H9 (cell line): Measurements from ENCODE around the gene TMCC1. TPM values are rescaled to one million over a fixed set of nuclear protein-coding genes. Genes with fewer than 3 reads are reported as not detected.

Experiments used
- DNase-seq: peaks from one replicate; pipeline ENCODE4 v3.0.0-alpha.2; 2017
- H2AFZ ChIP-seq: one replicate; pipeline ENCODE4 v1.6.1; 2013; ENCODE audit warnings: mild to moderate bottlenecking, low read length, control low read depth, moderate library complexity
- H2AK5ac ChIP-seq: 2 replicates; pipeline ENCODE4 v1.6.1; 2013; ENCODE audit warnings: low read length, control low read depth, mixed read lengths; ENCODE audit not compliant: insufficient read length
- H2BK120ac ChIP-seq: one replicate; pipeline ENCODE4 v1.6.1; 2013; ENCODE audit warnings: low read depth, mild to moderate bottlenecking, low read length, control low read depth, inconsistent platforms; ENCODE audit not compliant: poor library complexity, severe bottlenecking
- H2BK12ac ChIP-seq: 2 replicates; pipeline ENCODE4 v1.6.1; 2013; ENCODE audit warnings: low read length, control low read depth, mixed read lengths, low read depth; ENCODE audit not compliant: insufficient read length
- H2BK15ac ChIP-seq: 2 replicates; pipeline ENCODE4 v1.6.1; 2013; ENCODE audit warnings: low read depth, low read length, control low read depth
- H2BK20ac ChIP-seq: one replicate; pipeline ENCODE4 v1.6.1; 2013; ENCODE audit warnings: low read depth, mild to moderate bottlenecking, low read length, control low read depth, inconsistent platforms; ENCODE audit not compliant: poor library complexity, severe bottlenecking
- H2BK5ac ChIP-seq: 2 replicates; pipeline ENCODE4 v1.6.1; 2013; ENCODE audit warnings: low read length, control low read depth, mixed read lengths; ENCODE audit not compliant: insufficient read length
- H3K14ac ChIP-seq: 2 replicates; pipeline ENCODE4 v1.6.1; 2013; ENCODE audit warnings: low read length, control low read depth; ENCODE audit not compliant: insufficient read depth
- H3K18ac ChIP-seq: 2 replicates; pipeline ENCODE4 v1.6.1; 2013; ENCODE audit warnings: low read depth, mild to moderate bottlenecking, mixed read lengths, low read length, control low read depth; ENCODE audit not compliant: insufficient read length
- H3K23ac ChIP-seq: 2 replicates; pipeline ENCODE4 v1.6.1; 2013; ENCODE audit warnings: low read length, control low read depth, mixed read lengths, low read depth; ENCODE audit not compliant: insufficient read length
- H3K23me2 ChIP-seq: 2 replicates; pipeline ENCODE4 v1.6.1; 2013; ENCODE audit warnings: low read depth, mild to moderate bottlenecking, mixed read lengths, low read length, control low read depth; ENCODE audit not compliant: insufficient read length, poor library complexity, severe bottlenecking
- H3K27ac ChIP-seq: 2 replicates; pipeline ENCODE4 v1.5.1; 2013; ENCODE audit warnings: low read length, control low read depth, mixed read lengths, low read depth; ENCODE audit not compliant: insufficient read length
- H3K27me3 ChIP-seq: 2 replicates; pipeline ENCODE4 v1.6.1; 2013; ENCODE audit warnings: low read length, control low read depth, inconsistent platforms; ENCODE audit not compliant: insufficient read depth
- H3K4ac ChIP-seq: 2 replicates; pipeline ENCODE4 v1.6.1; 2013; ENCODE audit warnings: low read depth, mild to moderate bottlenecking, control low read depth, inconsistent platforms, low read length, moderate library complexity
- H3K4me1 ChIP-seq: 2 replicates; pipeline ENCODE4 v1.6.1; 2013; ENCODE audit warnings: low read length, control low read depth, inconsistent platforms; ENCODE audit not compliant: insufficient read depth
- H3K4me2 ChIP-seq: 2 replicates; pipeline ENCODE4 v1.6.1; 2013; ENCODE audit warnings: low read length, control low read depth, mixed read lengths; ENCODE audit not compliant: insufficient read length, insufficient read depth
- H3K56ac ChIP-seq: 2 replicates; pipeline ENCODE4 v1.6.1; 2013; ENCODE audit warnings: low read depth, mild to moderate bottlenecking, mixed read lengths, low read length, control low read depth; ENCODE audit not compliant: insufficient read length
- H3K79me1 ChIP-seq: 2 replicates; pipeline ENCODE4 v1.6.1; 2013; ENCODE audit warnings: low read depth, mild to moderate bottlenecking, moderate library complexity, low read length, control low read depth, inconsistent platforms; ENCODE audit not compliant: insufficient read depth, poor library complexity, severe bottlenecking
- H3K79me2 ChIP-seq: 2 replicates; pipeline ENCODE4 v1.6.1; 2013; ENCODE audit warnings: low read length, control low read depth, inconsistent platforms; ENCODE audit not compliant: insufficient read depth
- H3K9ac ChIP-seq: 2 replicates; pipeline ENCODE4 v1.6.1; 2013; ENCODE audit warnings: low read length, control low read depth, mixed read lengths; ENCODE audit not compliant: insufficient read length; ENCODE audit errors: extremely low read depth
- H3K9me3 ChIP-seq: one replicate; pipeline ENCODE4 v1.6.1; 2013; ENCODE audit warnings: low read depth, low read length, inconsistent platforms; ENCODE audit not compliant: control insufficient read depth
- H3T11ph ChIP-seq: one replicate; pipeline ENCODE4 v1.6.1; 2013; ENCODE audit warnings: mild to moderate bottlenecking, low read length, control low read depth, inconsistent platforms
- H4K20me1 ChIP-seq: one replicate; pipeline ENCODE4 v1.6.1; 2013; ENCODE audit not compliant: control insufficient read depth, insufficient read length, insufficient read depth
- H4K5ac ChIP-seq: 2 replicates; pipeline ENCODE4 v1.6.1; 2013; ENCODE audit warnings: low read depth, mild to moderate bottlenecking, mixed read lengths, low read length, control low read depth; ENCODE audit not compliant: insufficient read length
- H4K8ac ChIP-seq: replicated peaks from 2 replicates; pipeline ENCODE4 v1.6.1; 2013; ENCODE audit warnings: low read length, control low read depth, mixed read lengths, low read depth; ENCODE audit not compliant: insufficient read length
- H4K91ac ChIP-seq: 2 replicates; pipeline ENCODE4 v1.6.1; 2013; ENCODE audit warnings: low read depth, mild to moderate bottlenecking, moderate library complexity, mixed read lengths, low read length, control low read depth; ENCODE audit not compliant: insufficient read length
- H3K27ac Mint-ChIP-seq, 3 experiments: 2 replicates in 2 of 3; 3 replicates in 1 of 3; pipeline ENCODE4 v1.8.0; 2020 to 2021; ENCODE audit warnings: mixed read lengths in 3 of 3, mild to moderate bottlenecking in 1 of 3, moderate library complexity in 1 of 3
- H3K27me3 Mint-ChIP-seq: 2 replicates; pipeline ENCODE4 v1.8.0; 2021; ENCODE audit warnings: low read depth, mild to moderate bottlenecking, moderate library complexity, mixed read lengths
- H3K36me3 Mint-ChIP-seq, 3 experiments: 2 replicates in 2 of 3; 3 replicates in 1 of 3; pipeline ENCODE4 v1.8.0; 2020 to 2021; ENCODE audit warnings: low read depth in 3 of 3, mixed read lengths in 3 of 3; ENCODE audit not compliant: insufficient read depth in 1 of 3
- H3K4me1 Mint-ChIP-seq, 2 experiments: 2 replicates each; pipeline ENCODE4 v1.8.0; 2020; ENCODE audit warnings: mixed read lengths in 2 of 2
- H3K4me3 Mint-ChIP-seq, 2 experiments: 2 replicates in 1 of 2; 3 replicates in 1 of 2; pipeline ENCODE4 v1.8.0; 2020 to 2021; ENCODE audit warnings: mild to moderate bottlenecking in 2 of 2, mixed read lengths in 2 of 2, moderate library complexity in 1 of 2
- H3K9me3 Mint-ChIP-seq, 2 experiments: 2 replicates in 1 of 2; 3 replicates in 1 of 2; pipeline ENCODE4 v1.8.0; 2020; ENCODE audit warnings: mild to moderate bottlenecking in 2 of 2, mixed read lengths in 2 of 2, moderate library complexity in 1 of 2
- CTCF ChIP-seq: fragments of 200-600 bp; sonication (generic); conservative IDR thresholded peaks from 3 replicates; pipeline ENCODE4 v1.8.0; 2021; ENCODE audit warnings: antibody characterized with exemption, mild to moderate bottlenecking
- WGBS: extraction: QIAGEN DNeasy Blood & Tissue Kit; methylation state at CpG from one replicate; pipeline ENCODE4 v1.1.7; 2013; ENCODE audit warnings: missing lambda C conversion rate, low lambda C conversion rate, mixed read lengths; ENCODE audit not compliant: insufficient read length; ENCODE audit errors: extremely low coverage; 5-methylcytosine and 5-hydroxymethylcytosine counted together
- total RNA-seq: library from RNA; stranded (reverse); gene quantifications from 2 replicates; pipeline ENCODE4 v1.2.1, GENCODE V29; 2021

TMCC1 gene
- total RNA-seq, 1 experiment from 2014 or later: 24.4 TPM

- Mint-ChIP-seq H3K4me1 (peaks cover 34 to 35% of the 10 kb centered on the region in 2 experiments), H3K9me3 (no peaks in the 10 kb centered on the region), H3K27ac (peak overlapping the region in 2 of 3 experiments; percentile 28 to 34; a peak in 1 of 7 replicates), H3K36me3 (peaks cover 0 to 11% (median 1%) of the 10 kb centered on the region in 3 experiments; a peak in 3 of 7 replicates), H3K27me3 (no peaks in the 10 kb centered on the region; the same call in 1 of the 2 replicates), H3K4me3 (no peak overlapping the region)
- Histone ChIP-seq H3K4me2 (no peak overlapping the region), H2BK120ac (no peak overlapping the region), H4K20me1 (no peaks in the 10 kb centered on the region), H4K91ac (no peak overlapping the region), H3K79me2 (no peaks in the 10 kb centered on the region), H3K9ac (no peak overlapping the region), H3K27ac (no peak overlapping the region), H3K56ac (no peak overlapping the region), H2BK5ac (no peak overlapping the region), H4K5ac (no peak overlapping the region), H4K8ac (no peak overlapping the region), H3K4me1 (peaks cover 2% of the 10 kb centered on the region), H3K18ac (no peak overlapping the region), H3K14ac (no peak overlapping the region), H2BK20ac (no peak overlapping the region), H3K23me2 (no peaks in the 10 kb centered on the region), H3K9me3 (no peaks in the 10 kb centered on the region), H3K27me3 (no peaks in the 10 kb centered on the region), H3K4ac (no peak overlapping the region), H2AK5ac (no peak overlapping the region), H2BK15ac (no peak overlapping the region), H3T11ph (no peak overlapping the region), H3K23ac (no peak overlapping the region), H2BK12ac (no peak overlapping the region), H3K79me1 (no peaks in the 10 kb centered on the region), H2AFZ (no peak overlapping the region)
- DNase-seq: no peak
- no peak for TF ChIP-seq CTCF
- no CpG with 5 or more reads among the region's 4 CpGs for WGBS
Measured at GRCh38 chr3:129796146-129796545, 97.4 kb downstream of the TMCC1 start.
